Measurements from ENCODE around the gene B9D1. TPM values are rescaled to one million over a fixed set of nuclear protein-coding genes. Genes with fewer than 3 reads are reported as not detected.
A peak's percentile ranks its signal among the peaks of the same experiment; 100 is the strongest.

Gene B9D1
- polyA plus RNA-seq, 1 of the 3 experiments (the other 2 are of a cell fraction): 81.6 TPM

DNA sequence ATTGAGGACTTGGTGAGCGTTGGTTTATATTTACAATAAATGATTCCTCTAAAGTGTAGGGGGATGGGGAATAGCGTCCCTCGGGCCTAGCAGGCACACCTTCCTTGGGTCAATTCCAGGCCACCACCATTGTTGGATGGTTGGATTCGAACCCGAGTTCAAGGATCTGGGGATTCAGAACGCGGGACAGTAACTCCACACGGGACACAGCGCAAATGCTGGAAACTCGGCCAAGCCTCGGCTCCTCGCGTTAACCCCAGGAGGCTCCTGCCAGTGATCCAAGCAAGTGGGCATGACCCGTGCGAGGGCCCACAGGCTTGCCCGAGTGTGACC, 613 bp downstream of the B9D1 start (continued):
- TF ChIP-seq NFIC (IDR thresholded peaks at IDR 0.05; ENCODE audit: borderline replicate concordance): no peak
- TF ChIP-seq JUND (IDR thresholded peaks at IDR 0.05): no peak

DNA sequence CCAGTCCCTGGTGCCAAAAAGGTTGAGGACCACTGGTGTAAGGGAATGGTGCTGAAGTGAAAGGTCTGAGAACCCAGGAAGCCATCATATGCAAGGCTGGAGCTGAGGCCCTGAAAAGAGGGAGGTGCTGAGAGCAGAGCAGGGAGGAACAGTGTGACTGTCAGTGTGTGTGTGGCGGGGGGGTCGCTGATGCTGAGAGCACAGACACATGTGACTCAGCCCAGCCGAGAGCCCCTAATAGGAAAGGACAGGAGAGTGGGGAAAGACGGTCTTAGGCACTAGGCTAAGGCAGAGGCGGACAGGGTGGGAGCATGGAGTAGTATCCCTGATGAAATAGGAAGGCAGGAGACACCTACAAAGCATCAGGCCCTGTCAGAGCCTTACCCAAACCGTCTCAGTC, 1.2 kb downstream of the B9D1 start:
- no peaks in the 10 kb centered on the region for H3K27me3 ChIP-seq (ENCODE audit: insufficient read depth)
- POLR2A ChIA-PET: no interaction called here
- no peak for DNase-seq
- peaks cover 0 to 9% of the 10 kb centered on the region in 2 experiments for H3K36me3 ChIP-seq (replicated peaks in 1 of 2; ENCODE audit: control insufficient read depth in 1 of 2, insufficient read depth in 2 of 2, low read length in 1 of 2)
- no peaks in the 10 kb centered on the region for H4K20me1 ChIP-seq (ENCODE audit: insufficient read depth)
- no peaks in the 10 kb centered on the region for H3K9me3 ChIP-seq
- no peaks in the 10 kb centered on the region for H3K9me2 ChIP-seq
- TF ChIP-seq, protein P1, sequence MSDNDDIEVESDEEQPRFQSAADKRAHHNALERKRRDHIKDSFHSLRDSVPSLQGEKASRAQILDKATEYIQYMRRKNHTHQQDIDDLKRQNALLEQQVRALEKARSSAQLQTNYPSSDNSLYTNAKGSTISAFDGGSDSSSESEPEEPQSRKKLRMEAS (IDR thresholded peaks at IDR 0.05; ENCODE audit: low read depth): no peak
- TF ChIP-seq, protein P2, sequence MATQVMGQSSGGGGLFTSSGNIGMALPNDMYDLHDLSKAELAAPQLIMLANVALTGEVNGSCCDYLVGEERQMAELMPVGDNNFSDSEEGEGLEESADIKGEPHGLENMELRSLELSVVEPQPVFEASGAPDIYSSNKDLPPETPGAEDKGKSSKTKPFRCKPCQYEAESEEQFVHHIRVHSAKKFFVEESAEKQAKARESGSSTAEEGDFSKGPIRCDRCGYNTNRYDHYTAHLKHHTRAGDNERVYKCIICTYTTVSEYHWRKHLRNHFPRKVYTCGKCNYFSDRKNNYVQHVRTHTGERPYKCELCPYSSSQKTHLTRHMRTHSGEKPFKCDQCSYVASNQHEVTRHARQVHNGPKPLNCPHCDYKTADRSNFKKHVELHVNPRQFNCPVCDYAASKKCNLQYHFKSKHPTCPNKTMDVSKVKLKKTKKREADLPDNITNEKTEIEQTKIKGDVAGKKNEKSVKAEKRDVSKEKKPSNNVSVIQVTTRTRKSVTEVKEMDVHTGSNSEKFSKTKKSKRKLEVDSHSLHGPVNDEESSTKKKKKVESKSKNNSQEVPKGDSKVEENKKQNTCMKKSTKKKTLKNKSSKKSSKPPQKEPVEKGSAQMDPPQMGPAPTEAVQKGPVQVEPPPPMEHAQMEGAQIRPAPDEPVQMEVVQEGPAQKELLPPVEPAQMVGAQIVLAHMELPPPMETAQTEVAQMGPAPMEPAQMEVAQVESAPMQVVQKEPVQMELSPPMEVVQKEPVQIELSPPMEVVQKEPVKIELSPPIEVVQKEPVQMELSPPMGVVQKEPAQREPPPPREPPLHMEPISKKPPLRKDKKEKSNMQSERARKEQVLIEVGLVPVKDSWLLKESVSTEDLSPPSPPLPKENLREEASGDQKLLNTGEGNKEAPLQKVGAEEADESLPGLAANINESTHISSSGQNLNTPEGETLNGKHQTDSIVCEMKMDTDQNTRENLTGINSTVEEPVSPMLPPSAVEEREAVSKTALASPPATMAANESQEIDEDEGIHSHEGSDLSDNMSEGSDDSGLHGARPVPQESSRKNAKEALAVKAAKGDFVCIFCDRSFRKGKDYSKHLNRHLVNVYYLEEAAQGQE (IDR thresholded peaks at IDR 0.05; ENCODE audit: low read depth, low read length): no peak
- H3K9ac ChIP-seq: peak overlapping the region; percentile 82; the same call in 1 of the 2 replicates
- H3K4me3 ChIP-seq (ENCODE audit: low read depth in 2 of 2, low read length in 1 of 2): no peak overlapping the region; a peak in 2 of 4 replicates
- no peak overlapping the region for H2AFZ ChIP-seq (ENCODE audit: low read depth)
- H3K27ac ChIP-seq (ENCODE audit: low read depth in 2 of 2, low read length in 1 of 2): no peak overlapping the region; a peak in 1 of 4 replicates
- H3F3A ChIP-seq (replicated peaks; ENCODE audit: insufficient read depth): peaks cover 7% of the 10 kb centered on the region
- peaks cover 13 to 32% of the 10 kb centered on the region in 2 experiments; a peak in 2 of 4 replicates for H3K4me1 ChIP-seq (ENCODE audit: control insufficient read depth in 1 of 2, insufficient read depth in 2 of 2, low read depth in 1 of 2, low read length in 1 of 2)
- CTCF ChIA-PET: interaction anchor here (1.1 to 12.0 kb wide), 5 partner anchors 19 to 100 kb away, joined by 3 to 305 read pairs (median 20); partner anchors contain the start of gene RNF112
- peak overlapping the region; percentile 85 for H3K4me2 ChIP-seq
- H3K79me2 ChIP-seq (ENCODE audit: insufficient read depth): peaks cover 8% of the 10 kb centered on the region
- WGBS (ENCODE audit: low lambda C conversion rate): 70% methylated on average over 6 of the region's 6 CpGs

DNA sequence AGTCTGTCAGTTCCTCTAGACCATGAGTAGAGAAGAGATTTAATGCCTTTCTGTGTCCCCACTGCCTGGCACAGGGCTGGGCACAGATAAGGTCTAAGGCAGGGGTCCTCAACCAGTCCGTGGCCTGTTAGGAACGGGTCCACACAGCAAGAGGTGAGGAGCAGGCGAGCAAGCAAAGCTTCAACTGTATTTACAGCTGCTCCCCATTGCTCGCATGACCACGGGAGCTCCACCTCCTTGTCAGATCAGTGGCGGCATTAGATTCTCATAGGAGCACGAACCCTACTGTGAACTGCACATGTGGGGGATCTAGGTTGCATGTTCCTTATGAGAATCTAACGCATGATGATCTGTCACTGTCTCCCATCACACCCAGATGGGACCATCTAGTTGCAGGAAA, 1.8 kb downstream of the B9D1 start:
- Histone ChIP-seq H3K27me3 (ENCODE audit: insufficient read depth) (no peaks in the 10 kb centered on the region), H3K9ac (no peak overlapping the region), H3K4me2 (no peak overlapping the region), H3K36me3 (replicated peaks in 1 of 2; ENCODE audit: control insufficient read depth in 1 of 2, insufficient read depth in 2 of 2, low read length in 1 of 2) (peaks cover 0 to 9% of the 10 kb centered on the region in 2 experiments), H3K27ac (ENCODE audit: low read depth in 2 of 2, low read length in 1 of 2) (no peak overlapping the region), H4K20me1 (ENCODE audit: insufficient read depth) (no peaks in the 10 kb centered on the region), H3K4me1 (ENCODE audit: control insufficient read depth in 1 of 2, insufficient read depth in 2 of 2, low read depth in 1 of 2, low read length in 1 of 2) (peaks cover 13 to 32% of the 10 kb centered on the region in 2 experiments; a peak in 2 of 4 replicates), H3F3A (replicated peaks; ENCODE audit: insufficient read depth) (peaks cover 12% of the 10 kb centered on the region), H3K79me2 (ENCODE audit: insufficient read depth) (peaks cover 8% of the 10 kb centered on the region), H2AFZ (ENCODE audit: low read depth) (no peak overlapping the region), H3K4me3 (ENCODE audit: low read depth in 2 of 2, low read length in 1 of 2) (no peak overlapping the region), H3K9me3 (no peaks in the 10 kb centered on the region), H3K9me2 (no peaks in the 10 kb centered on the region)
- POLR2A ChIA-PET: no interaction called here
- CTCF ChIA-PET: interaction anchor here (1.1 to 12.0 kb wide), 2 partner anchors 85 to 94 kb away, joined by 3 to 305 read pairs; no protein-coding TSS in a partner anchor
- 100% methylated on average over 4 of the region's 8 CpGs for WGBS (ENCODE audit: low lambda C conversion rate)
- DNase-seq: no peak
- TF ChIP-seq FOXJ3 (CRISPR knock-in tag; IDR thresholded peaks at IDR 0.05) (no peak), SIN3A (IDR thresholded peaks at IDR 0.05; ENCODE audit: borderline replicate concordance, low read depth, low read length) (no peak), YY1 (IDR thresholded peaks at IDR 0.05; ENCODE audit: low read depth) (no peak), TCF12 (IDR thresholded peaks at IDR 0.05) (no peak), MXI1 (IDR thresholded peaks at IDR 0.05; ENCODE audit: low read depth, low read length) (no peak), GATA2 (CRISPR knock-in tag; IDR thresholded peaks at IDR 0.05) (no peak), TAF1 (IDR thresholded peaks at IDR 0.05; ENCODE audit: borderline replicate concordance, low read depth, low read length) (no peak), TEAD4 (IDR thresholded peaks at IDR 0.05; ENCODE audit: borderline replicate concordance, insufficient read depth) (no peak), RXRA (IDR thresholded peaks at IDR 0.05; ENCODE audit: borderline replicate concordance, low read depth) (no peak), MEF2A (IDR thresholded peaks at IDR 0.05; ENCODE audit: borderline replicate concordance, low read depth) (no peak), ELF1 (IDR thresholded peaks at IDR 0.05) (no peak), FOSL2 (IDR thresholded peaks at IDR 0.05; ENCODE audit: borderline replicate concordance, low read depth) (no peak)
- TF ChIP-seq, protein P1 (IDR thresholded peaks at IDR 0.05; ENCODE audit: low read depth): no peak
- TF ChIP-seq, protein P3, sequence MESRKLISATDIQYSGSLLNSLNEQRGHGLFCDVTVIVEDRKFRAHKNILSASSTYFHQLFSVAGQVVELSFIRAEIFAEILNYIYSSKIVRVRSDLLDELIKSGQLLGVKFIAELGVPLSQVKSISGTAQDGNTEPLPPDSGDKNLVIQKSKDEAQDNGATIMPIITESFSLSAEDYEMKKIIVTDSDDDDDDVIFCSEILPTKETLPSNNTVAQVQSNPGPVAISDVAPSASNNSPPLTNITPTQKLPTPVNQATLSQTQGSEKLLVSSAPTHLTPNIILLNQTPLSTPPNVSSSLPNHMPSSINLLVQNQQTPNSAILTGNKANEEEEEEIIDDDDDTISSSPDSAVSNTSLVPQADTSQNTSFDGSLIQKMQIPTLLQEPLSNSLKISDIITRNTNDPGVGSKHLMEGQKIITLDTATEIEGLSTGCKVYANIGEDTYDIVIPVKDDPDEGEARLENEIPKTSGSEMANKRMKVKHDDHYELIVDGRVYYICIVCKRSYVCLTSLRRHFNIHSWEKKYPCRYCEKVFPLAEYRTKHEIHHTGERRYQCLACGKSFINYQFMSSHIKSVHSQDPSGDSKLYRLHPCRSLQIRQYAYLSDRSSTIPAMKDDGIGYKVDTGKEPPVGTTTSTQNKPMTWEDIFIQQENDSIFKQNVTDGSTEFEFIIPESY (IDR thresholded peaks at IDR 0.05; ENCODE audit: borderline replicate concordance, low read depth): no peak
- TF ChIP-seq, protein P4, sequence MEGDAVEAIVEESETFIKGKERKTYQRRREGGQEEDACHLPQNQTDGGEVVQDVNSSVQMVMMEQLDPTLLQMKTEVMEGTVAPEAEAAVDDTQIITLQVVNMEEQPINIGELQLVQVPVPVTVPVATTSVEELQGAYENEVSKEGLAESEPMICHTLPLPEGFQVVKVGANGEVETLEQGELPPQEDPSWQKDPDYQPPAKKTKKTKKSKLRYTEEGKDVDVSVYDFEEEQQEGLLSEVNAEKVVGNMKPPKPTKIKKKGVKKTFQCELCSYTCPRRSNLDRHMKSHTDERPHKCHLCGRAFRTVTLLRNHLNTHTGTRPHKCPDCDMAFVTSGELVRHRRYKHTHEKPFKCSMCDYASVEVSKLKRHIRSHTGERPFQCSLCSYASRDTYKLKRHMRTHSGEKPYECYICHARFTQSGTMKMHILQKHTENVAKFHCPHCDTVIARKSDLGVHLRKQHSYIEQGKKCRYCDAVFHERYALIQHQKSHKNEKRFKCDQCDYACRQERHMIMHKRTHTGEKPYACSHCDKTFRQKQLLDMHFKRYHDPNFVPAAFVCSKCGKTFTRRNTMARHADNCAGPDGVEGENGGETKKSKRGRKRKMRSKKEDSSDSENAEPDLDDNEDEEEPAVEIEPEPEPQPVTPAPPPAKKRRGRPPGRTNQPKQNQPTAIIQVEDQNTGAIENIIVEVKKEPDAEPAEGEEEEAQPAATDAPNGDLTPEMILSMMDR (IDR thresholded peaks at IDR 0.05): no peak

All from SK-N-SH (cell line).